Measurements from ENCODE around the gene SPTLC1. TPM values are rescaled to one million over a fixed set of nuclear protein-coding genes. Genes with fewer than 3 reads are reported as not detected.

Gene SPTLC1
- total and polyA plus RNA-seq, 2 donors (not counting 1 experiment from before 2014, with no cell fraction given) = 26.6 to 53.5 TPM

DNA sequence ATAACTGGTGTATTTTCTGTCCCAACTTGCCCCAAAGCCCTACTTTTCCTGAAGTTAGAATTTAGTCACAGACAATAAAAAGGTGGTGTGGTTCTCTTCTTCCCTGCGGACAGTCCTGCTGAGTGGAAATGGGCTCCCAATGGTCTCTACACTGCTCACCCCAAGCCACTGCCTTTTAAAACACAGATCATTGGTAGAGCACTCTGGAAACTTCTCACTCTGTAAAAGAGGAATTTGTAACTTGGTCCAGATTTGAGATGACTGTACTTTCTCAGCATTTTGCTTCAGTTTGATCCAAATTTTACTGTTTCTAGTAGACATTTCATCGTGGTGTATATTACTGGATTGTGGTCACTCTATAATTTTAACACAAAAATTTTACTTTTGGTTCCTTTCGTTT lies 84.8 kb downstream of the SPTLC1 start:
- Histone ChIP-seq H3K27ac (ENCODE audit: low read length in 2 of 2) (no peak overlapping the region), H3K9ac (ENCODE audit: low read length) (no peak overlapping the region), H3K79me2 (ENCODE audit: control insufficient read depth, insufficient read depth, low read length) (no peaks in the 10 kb centered on the region), H3K27me3 (replicated peaks in 1 of 4; ENCODE audit: control extremely low read depth in 1 of 4, control insufficient read depth in 3 of 4, insufficient read depth in 4 of 4, low read length in 3 of 4) (no peaks in the 10 kb centered on the region), H3K9me3 (ENCODE audit: control extremely low read depth in 1 of 3, control insufficient read depth in 2 of 3, insufficient read depth in 1 of 3, low read length in 2 of 3) (peaks cover 0 to 8% (median 0%) of the 10 kb centered on the region in 3 donors), H2AFZ (ENCODE audit: insufficient read depth, low read depth, low read length, poor library complexity, severe bottlenecking) (no peak overlapping the region), H3K4me2 (replicated peaks; ENCODE audit: low read depth, low read length, poor library complexity, severe bottlenecking) (no peak overlapping the region), H3K4me1 (ENCODE audit: control insufficient read depth in 2 of 2, insufficient read depth in 2 of 2, low read length in 2 of 2) (no peaks in the 10 kb centered on the region), H3K4me3 (ENCODE audit: control extremely low read depth in 1 of 5, extremely low read depth in 1 of 5, insufficient read depth in 1 of 5, low read depth in 2 of 5, low read length in 4 of 5) (no peak overlapping the region), H4K20me1 (ENCODE audit: control insufficient read depth, insufficient read depth, low read length, poor library complexity, severe bottlenecking) (no peaks in the 10 kb centered on the region), H3K36me3 (replicated peaks in 1 of 2; ENCODE audit: control extremely low read depth in 1 of 2, control insufficient read depth in 1 of 2, extremely low read depth in 1 of 2, insufficient read depth in 2 of 2, low read length in 1 of 2) (peaks cover 5 to 28% of the 10 kb centered on the region in 2 experiments)
- Mint-ChIP-seq H3K27me3 (no peaks in the 10 kb centered on the region), H3K27ac (no peak overlapping the region), H3K4me1 (no peaks in the 10 kb centered on the region), H3K9me3 (ENCODE audit: insufficient read depth) (peaks cover 2% of the 10 kb centered on the region), H3K4me3 (no peak overlapping the region)
- WGBS (ENCODE audit: insufficient coverage) = no CpG with 5 or more reads among the region's 3 CpGs
- no peak for DNase-seq
- TF ChIP-seq, protein P1, sequence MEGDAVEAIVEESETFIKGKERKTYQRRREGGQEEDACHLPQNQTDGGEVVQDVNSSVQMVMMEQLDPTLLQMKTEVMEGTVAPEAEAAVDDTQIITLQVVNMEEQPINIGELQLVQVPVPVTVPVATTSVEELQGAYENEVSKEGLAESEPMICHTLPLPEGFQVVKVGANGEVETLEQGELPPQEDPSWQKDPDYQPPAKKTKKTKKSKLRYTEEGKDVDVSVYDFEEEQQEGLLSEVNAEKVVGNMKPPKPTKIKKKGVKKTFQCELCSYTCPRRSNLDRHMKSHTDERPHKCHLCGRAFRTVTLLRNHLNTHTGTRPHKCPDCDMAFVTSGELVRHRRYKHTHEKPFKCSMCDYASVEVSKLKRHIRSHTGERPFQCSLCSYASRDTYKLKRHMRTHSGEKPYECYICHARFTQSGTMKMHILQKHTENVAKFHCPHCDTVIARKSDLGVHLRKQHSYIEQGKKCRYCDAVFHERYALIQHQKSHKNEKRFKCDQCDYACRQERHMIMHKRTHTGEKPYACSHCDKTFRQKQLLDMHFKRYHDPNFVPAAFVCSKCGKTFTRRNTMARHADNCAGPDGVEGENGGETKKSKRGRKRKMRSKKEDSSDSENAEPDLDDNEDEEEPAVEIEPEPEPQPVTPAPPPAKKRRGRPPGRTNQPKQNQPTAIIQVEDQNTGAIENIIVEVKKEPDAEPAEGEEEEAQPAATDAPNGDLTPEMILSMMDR (IDR thresholded peaks at IDR 0.05) = no peak
- TF ChIP-seq EZH2 (IDR thresholded peaks at IDR 0.05; ENCODE audit: borderline replicate concordance, insufficient read depth, low read depth, low read length, poor library complexity, severe bottlenecking) = no peak
- intact Hi-C loops (cut with micrococcal nuclease) = no loop called here
- ChIA-PET CTCF (no interaction called here), POLR2A (no interaction called here)
- ATAC-seq (ENCODE audit: low read depth) = no peak

DNA sequence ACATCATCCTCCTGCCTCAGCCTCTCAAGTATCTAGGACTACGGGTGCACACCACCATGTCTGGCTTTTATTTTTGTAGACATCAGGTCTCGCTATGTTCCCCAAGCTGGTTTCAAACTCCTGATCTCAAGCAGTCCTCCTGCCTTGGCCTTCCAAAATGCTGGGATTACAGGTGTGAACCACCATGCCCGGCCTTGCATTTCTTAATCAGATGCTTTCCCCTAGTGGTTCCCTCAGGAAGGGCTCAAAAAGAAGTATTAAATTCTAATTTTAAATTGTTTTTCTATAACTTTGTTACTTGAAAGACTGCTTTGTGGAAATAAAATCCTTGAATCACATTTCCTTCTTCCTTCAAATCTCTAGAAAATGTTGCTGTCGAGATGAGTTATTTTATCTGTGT lies 85.7 kb downstream of the SPTLC1 start:
- ATAC-seq (ENCODE audit: low read depth) (no peak), DNase-seq (no peak)
- Histone ChIP-seq H3K9ac (ENCODE audit: low read length) (no peak overlapping the region), H4K20me1 (ENCODE audit: control insufficient read depth, insufficient read depth, low read length, poor library complexity, severe bottlenecking) (no peaks in the 10 kb centered on the region), H3K79me2 (ENCODE audit: control insufficient read depth, insufficient read depth, low read length) (no peaks in the 10 kb centered on the region), H3K4me1 (ENCODE audit: control insufficient read depth in 2 of 2, insufficient read depth in 2 of 2, low read length in 2 of 2) (no peaks in the 10 kb centered on the region), H3K9me3 (ENCODE audit: control extremely low read depth in 1 of 3, control insufficient read depth in 2 of 3, insufficient read depth in 1 of 3, low read length in 2 of 3) (peaks cover 0 to 8% (median 0%) of the 10 kb centered on the region in 3 donors), H3K27ac (ENCODE audit: low read length in 2 of 2) (no peak overlapping the region), H3K4me3 (ENCODE audit: control extremely low read depth in 1 of 5, extremely low read depth in 1 of 5, insufficient read depth in 1 of 5, low read depth in 2 of 5, low read length in 4 of 5) (no peak overlapping the region), H3K36me3 (replicated peaks in 1 of 2; ENCODE audit: control extremely low read depth in 1 of 2, control insufficient read depth in 1 of 2, extremely low read depth in 1 of 2, insufficient read depth in 2 of 2, low read length in 1 of 2) (peaks cover under 1 to 21% of the 10 kb centered on the region in 2 experiments), H3K4me2 (replicated peaks; ENCODE audit: low read depth, low read length, poor library complexity, severe bottlenecking) (no peak overlapping the region), H2AFZ (ENCODE audit: insufficient read depth, low read depth, low read length, poor library complexity, severe bottlenecking) (no peak overlapping the region), H3K27me3 (replicated peaks in 1 of 4; ENCODE audit: control extremely low read depth in 1 of 4, control insufficient read depth in 3 of 4, insufficient read depth in 4 of 4, low read length in 3 of 4) (no peaks in the 10 kb centered on the region)
- WGBS (ENCODE audit: insufficient coverage) = 94% methylated on average over 2 of the region's 4 CpGs
- ChIA-PET CTCF (no interaction called here), POLR2A (no interaction called here)
- intact Hi-C loops (cut with micrococcal nuclease) = no loop called here
- H3K27ac Mint-ChIP-seq = no peak overlapping the region
- H3K4me3 Mint-ChIP-seq = no peak overlapping the region
- TF ChIP-seq, protein P1 (IDR thresholded peaks at IDR 0.05) = no peak
- TF ChIP-seq EZH2 (IDR thresholded peaks at IDR 0.05; ENCODE audit: borderline replicate concordance, insufficient read depth, low read depth, low read length, poor library complexity, severe bottlenecking) = no peak
- no peaks in the 10 kb centered on the region for H3K27me3 Mint-ChIP-seq
- peaks cover 2% of the 10 kb centered on the region for H3K9me3 Mint-ChIP-seq (ENCODE audit: insufficient read depth)
- no peaks in the 10 kb centered on the region for H3K4me1 Mint-ChIP-seq
